Measurements from ENCODE around the gene ACSS3. TPM values are rescaled to one million over a fixed set of nuclear protein-coding genes. Genes with fewer than 3 reads are reported as not detected.

ACSS3 gene
- polyA plus RNA-seq, 1 donor (not counting 4 experiments of a cell fraction or from before 2014, with no cell fraction given), result 0.30 TPM

- no peak overlapping the region for H2AFZ ChIP-seq (ENCODE audit: control insufficient read depth, low read length)
- TF ChIP-seq EZH2 (IDR thresholded peaks at IDR 0.05; ENCODE audit: low read length) (no peak), CTCF (optimal IDR thresholded peaks at IDR 0.05 in 1 of 3, IDR thresholded peaks at IDR 0.05 in 1 of 3, conservative IDR thresholded peaks at IDR 0.05 in 1 of 3; ENCODE audit: extremely low read depth in 1 of 3, insufficient read depth in 2 of 3, low read length in 3 of 3) (no peak)
- no peak overlapping the region for H3K9ac ChIP-seq (ENCODE audit: control insufficient read depth, extremely low read depth, insufficient read depth, low read length)
- dilution Hi-C loops (cut with MboI; ENCODE audit: extremely low pct_ligation_motif_present, low sequenced_read_pairs), result no loop called here
- no peaks in the 10 kb centered on the region for H3K9me3 ChIP-seq (ENCODE audit: control insufficient read depth, low read depth, low read length)
- H3K4me3 ChIP-seq (ENCODE audit: control insufficient read depth in 2 of 3, extremely low read depth in 1 of 3, insufficient read depth in 2 of 3, low read depth in 1 of 3, low read length in 3 of 3), result no peak overlapping the region
- no peaks in the 10 kb centered on the region for H4K20me1 ChIP-seq (ENCODE audit: control insufficient read depth, extremely low read depth, insufficient read depth, low read length)
- H3K27ac ChIP-seq (ENCODE audit: control insufficient read depth, insufficient read depth, low read length), result no peak overlapping the region
- no peaks in the 10 kb centered on the region for H3K79me2 ChIP-seq (ENCODE audit: control insufficient read depth, insufficient read depth, low read length)
- no peak overlapping the region for H3K4me2 ChIP-seq (ENCODE audit: control insufficient read depth, extremely low read depth, insufficient read depth, low read depth, low read length)
- no peak for DNase-seq (ENCODE audit: low read depth, low spot score)
- no peaks in the 10 kb centered on the region for H3K9me1 ChIP-seq (ENCODE audit: control insufficient read depth, extremely low read depth, insufficient read depth, low read length)
- FAIRE-seq, result no peak
- no peaks in the 10 kb centered on the region for H3K27me3 ChIP-seq (ENCODE audit: control insufficient read depth, extremely low read depth, insufficient read depth, low read length)
- no peaks in the 10 kb centered on the region for H3K36me3 ChIP-seq (ENCODE audit: control insufficient read depth in 2 of 2, extremely low read depth in 1 of 2, insufficient read depth in 2 of 2, low read length in 2 of 2)
- H3K4me1 ChIP-seq (ENCODE audit: control insufficient read depth, extremely low read depth, insufficient read depth, low read length), result no peaks in the 10 kb centered on the region
Observed at GRCh38 chr12:81176796-81177195, 98.9 kb downstream of the ACSS3 start.

- no peak for FAIRE-seq
- no peak for DNase-seq (ENCODE audit: low read depth, low spot score)
- no peaks in the 10 kb centered on the region for H3K79me2 ChIP-seq (ENCODE audit: control insufficient read depth, insufficient read depth, low read length)
- no peaks in the 10 kb centered on the region for H3K9me1 ChIP-seq (ENCODE audit: control insufficient read depth, extremely low read depth, insufficient read depth, low read length)
- H3K4me2 ChIP-seq (ENCODE audit: control insufficient read depth, extremely low read depth, insufficient read depth, low read depth, low read length), result no peak overlapping the region
- H3K27me3 ChIP-seq (ENCODE audit: control insufficient read depth, extremely low read depth, insufficient read depth, low read length), result no peaks in the 10 kb centered on the region
- dilution Hi-C loops (cut with MboI; ENCODE audit: extremely low pct_ligation_motif_present, low sequenced_read_pairs), result no loop called here
- H3K36me3 ChIP-seq (ENCODE audit: control insufficient read depth in 2 of 2, extremely low read depth in 1 of 2, insufficient read depth in 2 of 2, low read length in 2 of 2), result no peaks in the 10 kb centered on the region
- H2AFZ ChIP-seq (ENCODE audit: control insufficient read depth, low read length), result no peak overlapping the region
- H4K20me1 ChIP-seq (ENCODE audit: control insufficient read depth, extremely low read depth, insufficient read depth, low read length), result no peaks in the 10 kb centered on the region
- H3K9me3 ChIP-seq (ENCODE audit: control insufficient read depth, low read depth, low read length), result no peaks in the 10 kb centered on the region
- TF ChIP-seq CTCF (optimal IDR thresholded peaks at IDR 0.05 in 1 of 3, IDR thresholded peaks at IDR 0.05 in 1 of 3, conservative IDR thresholded peaks at IDR 0.05 in 1 of 3; ENCODE audit: extremely low read depth in 1 of 3, insufficient read depth in 2 of 3, low read length in 3 of 3), result no peak
- no peak for TF ChIP-seq EZH2 (IDR thresholded peaks at IDR 0.05; ENCODE audit: low read length)
- H3K27ac ChIP-seq (ENCODE audit: control insufficient read depth, insufficient read depth, low read length), result no peak overlapping the region
- H3K4me3 ChIP-seq (ENCODE audit: control insufficient read depth in 2 of 3, extremely low read depth in 1 of 3, insufficient read depth in 2 of 3, low read depth in 1 of 3, low read length in 3 of 3), result no peak overlapping the region
- H3K4me1 ChIP-seq (ENCODE audit: control insufficient read depth, extremely low read depth, insufficient read depth, low read length), result no peaks in the 10 kb centered on the region
- H3K9ac ChIP-seq (ENCODE audit: control insufficient read depth, extremely low read depth, insufficient read depth, low read length), result no peak overlapping the region
Observed at GRCh38 chr12:81181691-81182090, 103.8 kb downstream of the ACSS3 start.

All from keratinocyte (primary cell).